ENCODE data around the gene ECM2.

DNA sequence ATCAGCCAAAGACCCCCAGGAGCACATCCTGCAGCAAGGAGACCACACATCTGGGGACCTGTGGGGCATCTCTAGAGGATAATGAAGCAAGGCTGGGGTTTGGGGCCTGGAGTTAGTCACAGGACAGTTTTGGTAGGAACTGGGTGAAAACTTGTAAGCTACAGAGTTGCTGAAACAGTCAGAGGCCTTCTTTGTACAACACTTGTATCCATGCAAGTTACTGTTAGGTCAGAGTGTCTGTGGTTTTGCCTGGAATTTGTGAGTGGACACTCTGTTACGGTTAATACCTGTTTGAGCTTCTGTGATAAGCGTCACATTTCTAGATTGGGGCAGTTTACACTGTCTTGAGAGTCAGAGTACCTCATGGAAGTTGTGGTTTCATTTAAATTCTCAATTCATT is 30.9 kb downstream of the ECM2 start:
- TF ChIP-seq MXI1 (IDR thresholded peaks at IDR 0.05; ENCODE audit: low read depth, low read length), result no peak
- TF ChIP-seq, protein P1, sequence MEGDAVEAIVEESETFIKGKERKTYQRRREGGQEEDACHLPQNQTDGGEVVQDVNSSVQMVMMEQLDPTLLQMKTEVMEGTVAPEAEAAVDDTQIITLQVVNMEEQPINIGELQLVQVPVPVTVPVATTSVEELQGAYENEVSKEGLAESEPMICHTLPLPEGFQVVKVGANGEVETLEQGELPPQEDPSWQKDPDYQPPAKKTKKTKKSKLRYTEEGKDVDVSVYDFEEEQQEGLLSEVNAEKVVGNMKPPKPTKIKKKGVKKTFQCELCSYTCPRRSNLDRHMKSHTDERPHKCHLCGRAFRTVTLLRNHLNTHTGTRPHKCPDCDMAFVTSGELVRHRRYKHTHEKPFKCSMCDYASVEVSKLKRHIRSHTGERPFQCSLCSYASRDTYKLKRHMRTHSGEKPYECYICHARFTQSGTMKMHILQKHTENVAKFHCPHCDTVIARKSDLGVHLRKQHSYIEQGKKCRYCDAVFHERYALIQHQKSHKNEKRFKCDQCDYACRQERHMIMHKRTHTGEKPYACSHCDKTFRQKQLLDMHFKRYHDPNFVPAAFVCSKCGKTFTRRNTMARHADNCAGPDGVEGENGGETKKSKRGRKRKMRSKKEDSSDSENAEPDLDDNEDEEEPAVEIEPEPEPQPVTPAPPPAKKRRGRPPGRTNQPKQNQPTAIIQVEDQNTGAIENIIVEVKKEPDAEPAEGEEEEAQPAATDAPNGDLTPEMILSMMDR (IDR thresholded peaks at IDR 0.05), result no peak
- TF ChIP-seq REST (IDR thresholded peaks at IDR 0.05; ENCODE audit: low read depth, low read length), result no peak
- TF ChIP-seq YY1 (IDR thresholded peaks at IDR 0.05; ENCODE audit: low read depth), result no peak

Data from SK-N-SH (cell line).